Measurements from ENCODE around the gene CHN2.

The CHN2 gene

GRCh38 chr7:29310625-29311024 is 116.0 kb downstream of the CHN2 start:
- no peak for DNase-seq (ENCODE audit: low spot score)

DNA sequence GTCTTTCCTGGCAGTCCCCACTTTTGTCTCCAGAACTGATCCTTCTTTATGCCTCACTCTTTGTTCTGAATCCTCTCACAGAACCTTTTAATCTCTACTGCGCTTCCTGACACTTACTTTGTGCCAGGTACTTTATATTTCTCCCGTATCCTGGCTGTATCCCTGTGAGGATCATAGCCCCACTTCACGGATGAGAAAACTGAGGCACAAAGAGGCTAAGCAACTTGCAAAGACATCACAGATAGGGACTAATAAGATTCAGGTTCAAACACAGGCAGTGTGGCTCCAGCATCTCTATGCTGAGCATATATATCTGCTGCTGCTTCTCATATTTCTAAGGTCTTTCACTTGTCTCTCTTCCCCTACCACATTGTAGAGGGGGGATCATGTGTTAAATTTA is 116.7 kb downstream of the CHN2 start:
- DNase-seq (ENCODE audit: low spot score): no peak

- DNase-seq (ENCODE audit: low spot score): no peak
These were observed 119.6 kb downstream of the CHN2 start for GRCh38 chr7:29314148-29314547.

DNA sequence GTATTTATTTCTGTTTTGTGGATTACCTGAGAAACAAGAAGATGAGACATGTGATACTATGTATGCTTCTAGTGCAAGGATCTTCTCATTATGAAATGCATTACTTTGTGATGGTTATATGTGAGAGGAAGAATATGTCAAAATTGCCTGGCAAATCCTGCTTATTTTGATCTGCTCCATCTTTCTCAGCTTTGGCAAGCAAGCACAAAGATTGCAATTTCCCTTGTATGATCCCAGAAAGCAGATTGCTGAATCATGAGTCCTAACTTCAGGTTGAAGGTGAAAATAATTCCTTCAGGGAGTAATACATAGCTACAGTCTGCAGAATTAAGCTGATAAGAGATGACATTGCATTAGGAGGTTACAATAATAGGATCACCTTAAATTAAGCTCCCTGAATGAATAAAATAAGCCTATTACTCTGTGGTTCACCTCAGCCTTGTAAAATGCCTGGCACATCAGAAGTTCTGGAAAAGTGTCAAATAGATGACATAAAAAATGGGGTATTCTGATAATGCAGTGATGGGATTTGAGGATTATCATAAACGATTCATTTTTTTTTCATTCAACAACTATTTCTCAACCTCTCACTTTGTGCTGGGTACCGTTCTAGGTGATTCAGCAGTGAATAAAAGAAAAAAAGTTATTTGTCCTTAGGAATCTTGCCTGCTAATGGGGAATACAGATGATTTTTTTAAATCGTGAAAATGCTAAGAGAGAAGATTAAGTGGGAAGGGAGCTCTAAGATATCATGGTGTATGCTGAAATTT is 120.7 kb downstream of the CHN2 start:
- DNase-seq (ENCODE audit: low spot score): no peak

GRCh38 chr7:29315892-29316270 is 121.3 kb downstream of the CHN2 start:
- no peak for DNase-seq (ENCODE audit: low spot score)

GRCh38 chr7:29316926-29317325 is 122.4 kb downstream of the CHN2 start:
- DNase-seq (ENCODE audit: low spot score): no peak

DNA sequence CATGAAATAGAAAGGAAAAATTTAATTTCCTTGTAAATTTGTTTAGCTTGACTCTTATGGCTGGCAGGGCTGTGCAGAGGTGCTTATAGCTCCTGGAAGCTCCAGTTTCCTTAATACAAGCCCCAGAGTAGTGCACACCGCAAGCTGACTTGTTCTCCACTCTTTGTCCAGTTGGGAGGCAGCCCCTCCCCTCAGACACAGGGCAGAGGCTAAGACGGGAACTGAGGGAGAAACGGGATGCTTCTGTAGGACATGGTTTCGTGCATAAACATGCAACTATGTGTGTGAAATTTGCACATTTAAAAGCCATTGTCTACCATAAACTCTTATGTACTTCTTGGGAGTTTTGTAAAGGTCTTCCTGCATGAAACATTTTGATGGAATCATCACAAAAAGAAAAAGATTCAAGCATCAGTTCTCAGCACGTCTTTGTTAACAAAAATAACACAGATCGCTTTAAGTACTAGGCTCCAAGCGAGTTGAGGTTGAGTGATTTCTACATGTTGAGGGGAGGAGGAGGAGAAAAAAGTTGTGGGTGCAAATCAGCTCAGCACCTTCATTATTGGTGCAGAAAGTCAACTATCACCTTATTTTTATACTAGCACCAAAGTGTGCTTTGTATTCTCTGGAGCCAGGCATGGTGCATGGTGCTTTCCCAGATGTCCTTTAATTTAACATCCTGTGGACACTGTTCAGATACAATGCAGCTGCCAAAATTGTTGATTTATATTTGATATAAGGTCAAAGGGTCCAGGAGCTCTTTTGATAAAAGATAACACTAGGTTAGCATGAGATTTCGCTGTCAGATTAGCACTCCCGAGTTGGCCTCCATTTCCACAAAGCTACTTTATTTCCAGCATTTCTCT is 124.5 kb downstream of the CHN2 start:
- no peak for DNase-seq (ENCODE audit: low spot score)

GRCh38 chr7:29319719-29320521 is 125.3 kb downstream of the CHN2 start:
- no peak for DNase-seq (ENCODE audit: low spot score)

DNA sequence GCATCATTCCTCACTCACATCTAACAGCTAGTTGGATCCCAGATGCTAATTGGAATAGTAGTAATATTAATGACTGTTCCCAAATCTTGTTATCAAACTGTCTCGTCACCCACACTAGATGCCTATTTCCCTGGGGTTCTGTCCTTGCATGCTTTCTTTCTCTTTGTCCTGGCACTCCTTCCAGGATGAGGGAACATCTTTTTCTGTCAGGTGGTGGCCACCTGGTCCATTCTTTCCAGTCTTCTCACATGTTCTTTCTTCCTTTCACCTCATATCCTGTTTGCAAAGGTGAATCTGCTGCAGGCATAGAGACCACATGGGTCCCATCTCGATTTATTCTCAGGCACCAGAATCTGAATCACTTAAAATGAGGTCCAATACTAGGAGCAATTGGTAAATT is 126.0 kb downstream of the CHN2 start:
- no peak for DNase-seq (ENCODE audit: low spot score)

GRCh38 chr7:29322023-29322712 is 127.6 kb downstream of the CHN2 start:
- no peak for DNase-seq (ENCODE audit: low spot score)

- DNase-seq (ENCODE audit: low spot score): no peak
These were observed 130.9 kb downstream of the CHN2 start for GRCh38 chr7:29325476-29325875.

- DNase-seq (ENCODE audit: low spot score): no peak
These were observed 132.3 kb downstream of the CHN2 start for GRCh38 chr7:29326864-29327263.

GRCh38 chr7:29327455-29327854 is 132.9 kb downstream of the CHN2 start:
- DNase-seq (ENCODE audit: low spot score): no peak

GRCh38 chr7:29328045-29328444 is 133.5 kb downstream of the CHN2 start:
- DNase-seq (ENCODE audit: low spot score): no peak

DNA sequence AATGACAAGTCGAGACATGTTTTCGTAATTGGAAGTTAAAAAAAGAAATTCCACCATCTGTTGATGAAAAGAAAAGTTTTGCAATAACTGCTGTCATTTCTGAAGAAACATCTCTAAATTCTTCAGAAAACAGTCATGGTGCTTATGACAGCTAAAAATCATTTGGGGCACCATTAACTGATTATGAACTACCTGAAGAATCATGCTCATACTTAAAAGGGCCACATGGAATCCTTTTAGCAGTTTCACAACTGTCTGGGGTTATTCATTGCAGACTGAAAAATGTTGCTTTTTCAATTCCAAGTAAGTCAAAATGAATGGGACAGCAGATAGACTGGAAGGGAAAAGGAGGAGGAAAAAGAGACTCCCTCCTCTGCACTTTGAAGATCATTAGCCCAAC is 134.2 kb downstream of the CHN2 start:
- no peak for DNase-seq (ENCODE audit: low spot score)

DNA sequence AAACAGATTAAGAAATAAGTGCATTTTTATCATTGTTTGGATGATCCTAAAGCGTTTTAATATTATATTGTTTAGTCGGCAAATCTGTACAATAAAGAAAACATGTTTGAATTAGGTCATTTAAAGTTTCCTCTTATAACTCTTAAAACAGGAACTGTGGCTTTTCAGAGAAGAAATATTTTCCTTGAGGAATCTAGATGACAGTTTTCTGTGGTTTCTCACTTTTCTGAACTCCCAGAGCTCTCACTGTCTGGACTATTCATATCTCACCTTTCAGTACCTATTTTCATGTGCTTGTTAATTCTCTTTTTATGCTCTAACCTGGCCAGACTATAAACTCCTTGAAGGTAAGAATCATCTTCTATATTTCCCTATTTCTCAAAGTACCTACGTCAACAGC is 135.1 kb downstream of the CHN2 start:
- no peak for DNase-seq (ENCODE audit: low spot score)

DNA sequence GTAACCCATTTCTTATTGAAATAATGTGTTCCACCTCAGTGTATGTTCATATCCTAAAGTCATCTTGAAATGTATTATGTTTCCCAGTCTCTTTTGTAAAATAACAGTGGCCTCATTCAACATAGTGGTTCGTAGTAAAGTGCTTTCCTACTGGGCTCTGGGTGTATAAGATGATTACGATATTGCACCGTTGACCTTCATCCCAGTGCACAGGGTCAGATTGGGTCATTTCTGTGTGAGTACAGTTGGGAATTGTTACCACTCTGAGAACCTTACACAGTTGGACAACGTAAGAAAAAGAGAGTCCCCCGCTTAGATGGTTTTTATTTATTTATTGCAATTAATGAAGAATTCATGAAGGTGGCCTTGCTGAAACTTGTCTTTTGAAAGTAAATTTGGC is 135.6 kb downstream of the CHN2 start:
- DNase-seq (ENCODE audit: low spot score): no peak

- DNase-seq (ENCODE audit: low spot score): no peak
These were observed 136.6 kb downstream of the CHN2 start for GRCh38 chr7:29331163-29331562.

- DNase-seq (ENCODE audit: low spot score): no peak
These were observed 137.7 kb downstream of the CHN2 start for GRCh38 chr7:29332042-29332811.

DNA sequence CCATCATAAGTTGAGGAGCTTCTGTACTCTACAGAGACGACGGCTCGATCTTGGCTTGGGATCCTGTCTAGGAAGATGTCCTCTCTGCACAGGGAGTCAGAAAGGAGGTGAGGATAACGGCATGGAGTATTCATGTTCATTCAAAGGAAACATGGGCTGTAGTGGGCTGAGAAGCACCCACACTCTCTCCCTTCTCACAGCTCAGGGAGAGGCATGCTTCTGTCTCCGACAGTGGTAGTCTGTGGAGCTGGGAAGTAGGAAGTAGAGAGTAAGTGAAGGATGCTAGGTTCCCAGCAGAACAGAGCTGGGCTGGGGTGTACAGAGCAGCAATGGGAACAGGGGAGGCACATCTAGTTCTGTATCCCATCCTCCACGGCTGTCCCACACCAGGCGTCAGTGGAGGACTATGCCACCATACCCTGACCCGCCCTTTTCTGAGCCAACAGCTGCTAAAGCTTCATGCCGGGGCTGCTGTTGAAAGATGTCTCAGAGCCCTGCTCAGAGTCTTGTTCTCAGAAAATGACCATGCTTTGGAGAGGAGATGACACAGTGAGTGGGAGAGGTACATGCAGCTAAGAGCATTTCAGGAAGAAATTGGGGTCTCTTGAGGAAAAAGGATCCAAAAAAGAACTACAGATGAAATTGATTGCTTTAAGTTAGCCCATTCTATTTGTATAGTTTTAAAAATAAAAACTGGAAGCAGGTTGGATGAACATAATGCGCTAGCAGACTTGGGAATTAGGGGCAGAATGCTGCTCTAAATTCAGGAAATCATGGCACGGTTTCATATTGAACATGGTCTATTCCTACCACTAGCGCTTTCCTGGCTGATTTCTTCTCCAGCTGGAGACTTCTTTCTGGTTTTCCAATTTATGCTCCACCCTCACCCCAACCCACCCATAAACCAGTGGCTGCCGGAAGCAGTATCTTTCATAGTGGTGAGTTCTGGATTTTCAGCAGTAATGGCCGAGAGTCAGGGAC is 138.6 kb downstream of the CHN2 start:
- DNase-seq (ENCODE audit: low spot score): no peak

Measured in kidney capillary endothelial cell (primary cell).